GM18511 (cell line): Measurements from ENCODE around the gene CPA4.
"Not testable (repeated sequence)": the region's sequence is repeated elsewhere in the genome, so short reads cannot be mapped to it uniquely, and the experiment has no call there.

ENCODE experiments used
- ATAC-seq: cut with Tn5 transposase; IDR thresholded peaks from one replicate; pipeline ENCODE4 v1.9.1; 2021; ENCODE audit warnings: mild to moderate bottlenecking, moderate library complexity; ENCODE audit not compliant: unreplicated experiment

CPA4 gene

DNA sequence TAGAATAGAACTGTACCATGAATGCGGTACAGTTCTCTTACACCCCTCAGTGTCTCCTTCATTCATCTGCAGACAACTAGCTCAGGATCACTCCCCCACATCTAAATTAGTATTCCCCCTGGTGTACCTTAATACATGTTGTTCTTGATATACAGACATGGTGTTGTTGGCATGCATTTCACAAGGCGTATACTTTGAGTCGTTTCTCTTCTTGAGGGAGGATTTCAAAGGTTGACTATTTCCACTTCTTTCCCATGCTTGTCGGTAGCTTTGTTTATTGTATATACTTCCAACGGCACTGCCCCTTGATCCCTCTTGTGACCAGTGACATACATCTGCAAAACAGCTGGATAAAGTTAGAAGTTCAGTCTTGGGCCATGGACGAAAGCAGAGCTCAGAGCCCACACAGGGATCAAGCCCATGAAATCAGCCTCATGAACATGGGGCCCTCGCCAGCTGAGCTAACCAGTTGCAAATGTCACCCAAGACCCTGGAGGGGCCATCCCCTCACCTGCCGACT lies 8.6 kb downstream of the CPA4 start:
- no peak for ATAC-seq

GRCh38 chr7:130302649-130303048 lies 9.7 kb downstream of the CPA4 start:
- ATAC-seq: no peak

DNA sequence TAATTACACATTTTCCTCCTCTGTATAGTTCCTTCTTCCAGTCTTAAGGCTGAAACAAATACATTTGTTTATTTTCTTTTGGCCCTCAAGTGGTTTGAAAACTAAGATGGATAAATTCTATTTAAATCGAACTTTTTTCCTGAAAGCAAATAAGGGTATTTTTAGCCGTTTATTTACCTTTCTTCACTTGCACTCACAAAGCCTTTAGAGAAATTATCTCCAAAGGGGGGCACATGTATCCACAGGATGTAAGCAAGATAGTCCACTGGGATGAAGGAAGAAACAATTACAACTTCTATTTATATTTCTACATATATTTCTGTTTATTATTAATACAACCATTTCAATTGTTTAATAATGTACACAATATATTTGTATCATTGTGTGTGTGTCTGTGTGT lies 10.2 kb downstream of the CPA4 start:
- ATAC-seq: no peak

DNA sequence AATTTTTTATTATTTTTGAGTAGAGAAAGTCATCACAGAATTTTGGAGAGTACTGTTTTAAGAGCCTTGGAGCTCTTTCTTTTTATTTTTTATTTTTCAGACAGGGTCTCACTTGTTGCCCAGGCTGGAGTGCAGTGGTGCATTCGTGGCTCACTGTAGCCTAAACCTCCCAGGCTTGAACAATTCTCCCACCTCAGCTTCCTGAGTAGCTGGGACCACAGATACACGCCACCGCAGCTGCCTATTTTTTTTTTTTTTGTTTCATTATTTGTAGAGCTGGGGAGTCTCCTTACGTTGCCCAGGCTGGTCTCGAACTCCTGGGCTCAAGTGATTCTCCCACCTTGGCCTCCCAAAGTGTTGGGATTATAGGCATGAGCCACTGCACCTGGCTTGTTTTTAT lies 10.6 kb downstream of the CPA4 start:
- no peak for ATAC-seq

GRCh38 chr7:130303982-130304381 lies 11.0 kb downstream of the CPA4 start:
- no peak for ATAC-seq

GRCh38 chr7:130304878-130305277 lies 11.9 kb downstream of the CPA4 start:
- no peak for ATAC-seq

- ATAC-seq: no peak
Observed at GRCh38 chr7:130305433-130306042, 12.6 kb downstream of the CPA4 start.

DNA sequence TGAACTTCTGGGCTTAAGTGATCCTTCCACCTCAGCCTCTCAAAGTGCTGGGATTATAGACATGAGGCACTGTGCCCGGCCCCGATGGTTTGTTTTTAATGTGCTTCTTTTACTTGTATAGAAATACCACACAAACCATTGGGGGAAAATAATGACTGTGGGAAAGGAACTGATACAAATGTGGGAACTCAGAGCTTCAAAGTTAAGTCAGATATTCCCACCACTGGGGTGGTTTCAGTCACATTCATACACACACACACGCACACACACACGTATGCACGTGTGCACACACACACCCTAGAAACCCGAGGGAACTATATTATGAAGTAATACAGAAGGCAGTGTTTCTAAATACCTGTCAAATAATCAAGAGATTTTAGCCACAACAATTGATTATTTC lies 17.0 kb downstream of the CPA4 start:
- ATAC-seq: no peak

DNA sequence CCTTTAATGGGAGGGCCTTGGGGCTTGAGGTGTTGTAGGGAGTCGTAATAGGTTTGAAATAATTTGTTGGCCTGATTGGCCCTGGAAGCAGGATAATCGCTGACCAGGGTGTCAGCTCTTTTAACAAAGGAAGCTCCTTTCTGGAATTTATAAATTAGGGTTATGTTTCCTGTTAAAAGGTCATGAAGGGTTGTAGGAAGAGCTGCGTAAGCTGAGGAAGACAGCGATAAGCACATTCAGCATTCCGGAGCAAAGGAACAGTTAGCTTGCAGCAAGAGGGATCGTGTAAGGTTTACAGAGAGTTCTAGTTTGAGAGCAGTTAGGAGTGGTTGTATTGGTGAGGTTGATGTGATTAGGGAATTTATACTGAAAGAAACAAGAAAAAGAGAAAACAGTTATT lies 21.3 kb downstream of the CPA4 start:
- no peak for ATAC-seq

- no peak for ATAC-seq
Observed at GRCh38 chr7:130319541-130319940, 26.6 kb downstream of the CPA4 start.

GRCh38 chr7:130321542-130322229 lies 28.7 kb downstream of the CPA4 start:
- not testable (repeated sequence) for ATAC-seq

GRCh38 chr7:130322615-130323014 lies 29.7 kb downstream of the CPA4 start:
- ATAC-seq: no peak

GRCh38 chr7:130324306-130324943 lies 31.5 kb downstream of the CPA4 start:
- ATAC-seq: no peak

- ATAC-seq: no peak
Observed at GRCh38 chr7:130329681-130330080, 36.7 kb downstream of the CPA4 start.

DNA sequence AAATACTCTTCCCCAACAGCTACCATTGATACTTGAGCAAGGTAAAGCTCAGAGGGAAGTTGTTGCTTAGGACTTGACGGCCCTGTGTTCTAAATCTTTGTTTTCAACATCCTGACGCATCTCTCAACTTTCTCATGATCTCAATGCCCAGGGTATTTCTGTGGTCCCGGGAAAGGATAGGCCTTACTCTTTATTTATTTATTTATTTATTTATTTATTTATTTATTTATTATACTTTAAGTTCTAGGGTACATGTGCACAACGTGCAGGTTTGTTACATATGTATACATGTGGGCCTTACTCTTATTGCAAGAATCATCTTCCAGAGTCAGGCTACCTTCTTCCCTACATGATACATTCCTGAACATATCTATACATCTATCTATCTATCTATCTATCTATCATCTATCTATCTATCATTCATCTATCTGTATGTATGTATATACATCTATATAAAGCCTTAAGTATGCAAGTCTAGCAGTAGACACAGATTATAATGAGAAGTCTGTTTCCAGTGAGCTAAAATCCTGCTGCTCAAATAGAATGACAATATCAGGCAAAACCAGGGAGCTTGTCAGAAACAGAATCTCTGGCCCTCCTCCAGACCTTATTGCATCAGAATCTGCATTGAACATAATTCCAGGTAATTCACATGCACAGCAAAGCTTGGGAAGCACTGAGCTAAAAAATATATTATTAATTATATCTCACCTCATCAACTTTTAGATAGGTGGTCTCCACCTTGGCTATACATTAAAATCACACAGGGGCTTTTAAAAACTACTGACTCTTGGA lies 39.5 kb downstream of the CPA4 start:
- no peak for ATAC-seq

DNA sequence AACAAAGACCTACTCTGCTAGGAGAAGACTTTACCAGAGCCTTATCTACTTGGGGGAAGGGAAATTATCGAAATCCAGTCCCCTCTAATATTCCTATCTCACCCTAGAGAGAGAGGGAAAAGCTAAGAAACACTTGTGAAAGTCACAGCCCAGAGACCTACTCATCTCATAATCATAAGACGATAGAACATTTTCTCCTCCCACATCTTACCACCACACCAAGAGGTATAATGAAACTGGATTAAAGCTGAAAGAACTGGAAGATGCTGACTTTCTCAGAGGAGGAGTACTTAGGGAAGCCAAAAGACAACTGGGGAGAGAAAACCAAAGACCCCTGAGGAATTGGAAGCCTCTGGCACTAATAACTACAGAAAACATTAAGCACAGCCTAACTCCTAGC lies 40.9 kb downstream of the CPA4 start:
- no peak for ATAC-seq

DNA sequence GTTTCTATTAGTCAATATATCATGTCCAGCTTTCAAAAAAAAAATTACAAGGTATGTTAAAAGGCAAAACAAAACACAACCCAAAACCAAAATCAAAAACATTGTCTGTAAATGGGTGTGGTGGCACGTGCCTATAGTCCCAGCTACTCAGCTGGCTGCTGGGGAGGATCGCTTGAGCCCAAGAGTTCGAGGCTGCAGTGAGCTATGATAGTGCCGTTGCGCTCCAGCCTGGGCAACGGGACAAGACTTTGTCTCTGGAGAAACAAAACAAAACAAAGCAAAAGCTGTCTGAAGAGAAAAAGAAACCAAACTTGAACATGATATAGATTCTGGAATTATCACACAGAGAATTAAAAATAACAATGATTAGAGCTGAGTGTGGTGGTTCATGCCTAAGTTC lies 41.3 kb downstream of the CPA4 start:
- no peak for ATAC-seq

DNA sequence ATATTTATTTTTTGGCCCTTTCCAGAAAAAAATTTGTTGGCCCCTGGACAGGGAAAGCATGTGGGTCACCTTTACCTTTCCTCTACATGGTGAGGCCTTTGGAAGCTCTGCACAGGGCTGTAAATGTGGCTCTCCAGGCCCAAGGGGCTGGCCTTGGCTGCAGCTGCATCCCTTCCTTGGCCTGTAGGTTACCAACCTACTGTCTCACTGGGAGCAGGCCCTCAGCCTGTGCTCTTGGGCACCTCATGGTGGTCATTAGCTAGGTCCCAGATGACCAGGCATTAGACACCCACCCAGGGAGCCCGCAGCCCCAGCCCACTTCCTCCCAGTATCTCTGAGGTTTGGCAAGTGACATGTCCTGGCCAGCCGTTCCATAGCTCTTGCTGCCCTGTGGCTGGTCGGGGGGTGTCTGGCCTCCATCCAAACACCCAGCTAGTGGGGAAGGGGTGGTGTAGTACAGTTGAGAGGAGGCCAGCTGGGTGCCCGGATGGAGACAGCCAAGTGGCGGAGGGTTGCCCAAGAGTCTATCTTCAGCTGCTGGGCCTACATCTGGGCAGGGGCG lies 44.5 kb downstream of the CPA4 start:
- no peak for ATAC-seq

GRCh38 chr7:130338233-130338632 lies 45.3 kb downstream of the CPA4 start:
- ATAC-seq: no peak

DNA sequence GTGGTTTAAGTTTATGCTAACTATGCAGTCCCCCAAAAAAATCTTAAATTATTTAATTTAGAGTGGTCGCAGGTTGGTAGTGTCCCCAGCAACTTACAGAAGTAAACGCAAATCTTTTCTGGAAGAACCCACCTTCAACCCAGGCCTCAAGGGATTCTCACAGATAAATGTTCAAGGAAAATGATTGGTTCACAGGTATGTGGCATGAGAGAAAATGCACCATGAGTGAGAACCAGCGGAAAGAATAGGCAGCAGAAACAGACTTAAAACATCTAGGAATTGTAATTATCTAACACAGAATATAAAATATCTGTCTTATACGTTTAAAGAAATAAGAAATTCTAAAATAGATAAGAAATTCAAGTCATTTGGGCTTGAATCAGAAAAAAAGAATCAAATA lies 48.9 kb downstream of the CPA4 start:
- ATAC-seq: no peak
